ENCODE results near the gene SEC14L2.

SEC14L2 gene

DNA sequence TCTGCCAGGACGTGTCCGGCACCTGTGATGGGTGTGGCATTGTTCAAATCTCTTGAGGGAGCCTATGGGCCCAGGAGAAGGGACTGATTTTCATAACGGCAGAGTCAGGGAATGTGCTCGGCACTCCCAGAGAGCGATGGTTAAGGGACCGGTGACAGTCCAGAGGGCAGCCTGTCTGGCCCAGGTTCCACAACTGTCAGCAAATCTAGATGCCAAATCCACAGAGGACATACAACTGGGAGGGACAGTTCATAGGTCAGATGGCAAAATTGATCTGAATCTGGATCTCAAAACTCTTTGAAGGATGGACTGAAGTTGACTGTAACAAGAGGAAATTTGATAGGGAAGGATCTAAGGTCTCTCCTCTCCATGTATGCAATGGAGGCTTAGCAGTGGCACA, 7.5 kb downstream of the SEC14L2 start:
- no peak for DNase-seq (ENCODE audit: extremely low spot score)
- TF ChIP-seq BHLHE40 (IDR thresholded peaks at IDR 0.05; ENCODE audit: borderline replicate concordance) (no peak), L3MBTL2 (conservative IDR thresholded peaks at IDR 0.05) (no peak), ELF4 (IDR thresholded peaks at IDR 0.05) (no peak), FOXA1 (IDR thresholded peaks at IDR 0.05) (no peak), TARDBP (IDR thresholded peaks at IDR 0.05) (no peak), CTBP1 (IDR thresholded peaks at IDR 0.05; ENCODE audit: borderline replicate concordance) (no peak), SP1 (IDR thresholded peaks at IDR 0.05) (no peak), NFRKB (IDR thresholded peaks at IDR 0.05) (no peak), ARNT (IDR thresholded peaks at IDR 0.05) (no peak), SUZ12 (IDR thresholded peaks at IDR 0.05) (no peak), FOXM1 (IDR thresholded peaks at IDR 0.05; ENCODE audit: borderline replicate concordance) (no peak)
- TF ChIP-seq, protein P1, sequence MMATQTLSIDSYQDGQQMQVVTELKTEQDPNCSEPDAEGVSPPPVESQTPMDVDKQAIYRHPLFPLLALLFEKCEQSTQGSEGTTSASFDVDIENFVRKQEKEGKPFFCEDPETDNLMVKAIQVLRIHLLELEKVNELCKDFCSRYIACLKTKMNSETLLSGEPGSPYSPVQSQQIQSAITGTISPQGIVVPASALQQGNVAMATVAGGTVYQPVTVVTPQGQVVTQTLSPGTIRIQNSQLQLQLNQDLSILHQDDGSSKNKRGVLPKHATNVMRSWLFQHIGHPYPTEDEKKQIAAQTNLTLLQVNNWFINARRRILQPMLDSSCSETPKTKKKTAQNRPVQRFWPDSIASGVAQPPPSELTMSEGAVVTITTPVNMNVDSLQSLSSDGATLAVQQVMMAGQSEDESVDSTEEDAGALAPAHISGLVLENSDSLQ (IDR thresholded peaks at IDR 0.05), result no peak
- ChIA-PET POLR2A (interaction anchor here (0.6 to 0.7 kb wide), 2 partner anchors 9 to 19 kb away, joined by 3 read pairs; no protein-coding TSS in a partner anchor), CTCF (interaction anchor here (1.2 kb wide), 1 partner anchor 17 kb away, joined by 3 read pairs; no protein-coding TSS in a partner anchor)

DNA sequence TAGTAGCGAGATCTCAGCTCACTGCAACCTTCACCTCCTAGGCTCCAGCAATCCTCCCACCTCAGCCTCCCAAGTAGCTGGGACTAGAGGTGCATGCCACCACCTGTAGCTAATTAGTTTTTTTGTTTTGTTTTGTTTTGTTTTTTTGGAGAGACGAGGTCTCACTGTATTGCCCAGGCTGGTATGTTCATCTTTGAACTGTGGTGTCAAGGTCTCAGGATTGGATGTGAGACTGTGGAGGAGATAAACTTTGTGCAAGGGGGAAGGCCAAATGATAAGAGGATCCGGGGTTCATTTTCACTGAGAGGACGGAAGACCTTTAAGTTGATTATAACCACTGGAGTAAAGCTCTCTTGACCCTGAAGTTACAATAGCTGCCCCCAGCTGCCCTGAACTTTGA, 8.9 kb downstream of the SEC14L2 start:
- DNase-seq (ENCODE audit: extremely low spot score), result no peak
- TF ChIP-seq SP1 (IDR thresholded peaks at IDR 0.05) (no peak), HDGF (IDR thresholded peaks at IDR 0.05; ENCODE audit: borderline replicate concordance) (no peak), FOXA1 (IDR thresholded peaks at IDR 0.05) (no peak), ELF4 (IDR thresholded peaks at IDR 0.05) (no peak), FOXK2 (IDR thresholded peaks at IDR 0.05) (no peak), TARDBP (IDR thresholded peaks at IDR 0.05) (no peak), ZNF384 (IDR thresholded peaks at IDR 0.05) (no peak), ARNT (IDR thresholded peaks at IDR 0.05) (no peak), FOXM1 (IDR thresholded peaks at IDR 0.05; ENCODE audit: borderline replicate concordance) (no peak), SUZ12 (IDR thresholded peaks at IDR 0.05) (no peak), NFRKB (IDR thresholded peaks at IDR 0.05) (no peak), L3MBTL2 (conservative IDR thresholded peaks at IDR 0.05) (no peak), BHLHE40 (IDR thresholded peaks at IDR 0.05; ENCODE audit: borderline replicate concordance) (no peak), LEF1 (IDR thresholded peaks at IDR 0.05; ENCODE audit: borderline replicate concordance) (no peak), CTBP1 (IDR thresholded peaks at IDR 0.05; ENCODE audit: borderline replicate concordance) (no peak)
- TF ChIP-seq, protein P1 (IDR thresholded peaks at IDR 0.05), result no peak
- ChIA-PET POLR2A (interaction anchor here (0.8 to 2.1 kb wide), 4 partner anchors 8 to 49 kb away, joined by 3 to 6 read pairs (median 3); partner anchors contain the start of genes CCDC157, SEC14L2 and SF3A1), CTCF (interaction anchor here (1.0 kb wide), 1 partner anchor 18 kb away, joined by 3 read pairs; no protein-coding TSS in a partner anchor)

- TF ChIP-seq ELF4 (IDR thresholded peaks at IDR 0.05), result no peak
- no peak for TF ChIP-seq FOXA1 (IDR thresholded peaks at IDR 0.05)
- no peak for TF ChIP-seq NFRKB (IDR thresholded peaks at IDR 0.05)
- CTCF ChIA-PET, result no interaction called here
- no peak for DNase-seq (ENCODE audit: extremely low spot score)
- POLR2A ChIA-PET, result interaction anchor here (0.8 to 2.1 kb wide), 3 partner anchors 9 to 16 kb away, joined by 3 to 6 read pairs (median 3); partner anchors contain the start of gene SEC14L2
Measured at GRCh38 chr22:30406400-30406799, 9.6 kb downstream of the SEC14L2 start.

DNA sequence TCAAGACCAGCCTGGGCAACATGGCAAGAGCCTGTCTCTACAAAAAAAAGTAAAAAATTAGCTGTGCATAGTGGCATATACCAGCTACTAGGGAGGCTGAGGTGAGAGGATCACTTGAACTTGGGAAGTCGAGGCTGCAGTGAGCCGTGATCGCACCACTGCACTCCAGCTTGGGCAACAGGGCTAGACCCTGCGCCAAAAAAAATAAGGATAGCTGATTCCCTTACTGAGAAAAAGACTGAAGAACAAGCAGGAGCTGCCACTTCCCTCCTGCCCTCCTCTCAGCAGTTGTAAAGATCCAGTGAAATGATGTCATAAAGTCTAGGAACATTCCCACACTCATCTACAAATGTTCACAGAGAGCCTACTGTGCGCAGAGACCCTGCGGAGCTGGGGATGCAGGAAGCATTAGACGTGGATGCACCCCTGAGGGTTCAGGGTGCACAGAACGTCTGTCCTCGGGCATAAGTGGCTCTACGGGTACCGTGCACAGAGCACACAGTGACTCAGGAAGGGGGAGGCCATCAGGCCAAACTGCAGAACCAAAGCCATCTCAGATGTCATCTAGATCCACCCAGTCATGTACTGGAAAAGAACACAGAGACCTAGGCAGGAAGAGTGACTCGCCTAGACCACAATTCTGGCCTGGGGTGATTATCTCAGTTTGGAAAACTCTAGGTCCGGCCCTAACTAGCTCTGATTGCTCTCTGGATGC, 11.7 kb downstream of the SEC14L2 start:
- TF ChIP-seq ZNF384 (IDR thresholded peaks at IDR 0.05) (no peak), HDGF (IDR thresholded peaks at IDR 0.05; ENCODE audit: borderline replicate concordance) (no peak), BHLHE40 (IDR thresholded peaks at IDR 0.05; ENCODE audit: borderline replicate concordance) (no peak), FOXK2 (IDR thresholded peaks at IDR 0.05) (no peak), TARDBP (IDR thresholded peaks at IDR 0.05) (no peak), FOXA1 (IDR thresholded peaks at IDR 0.05) (no peak), ELF4 (IDR thresholded peaks at IDR 0.05) (no peak), NFRKB (IDR thresholded peaks at IDR 0.05) (no peak), FOXM1 (IDR thresholded peaks at IDR 0.05; ENCODE audit: borderline replicate concordance) (no peak), SUZ12 (IDR thresholded peaks at IDR 0.05) (no peak), LEF1 (IDR thresholded peaks at IDR 0.05; ENCODE audit: borderline replicate concordance) (no peak), SP1 (IDR thresholded peaks at IDR 0.05) (no peak), ARNT (IDR thresholded peaks at IDR 0.05) (no peak), CTBP1 (IDR thresholded peaks at IDR 0.05; ENCODE audit: borderline replicate concordance) (no peak), L3MBTL2 (conservative IDR thresholded peaks at IDR 0.05) (no peak)
- TF ChIP-seq, protein P1 (IDR thresholded peaks at IDR 0.05), result no peak
- ChIA-PET POLR2A (interaction anchor here (0.6 kb wide), 1 partner anchor 11 kb away, joined by 3 read pairs; no protein-coding TSS in a partner anchor), CTCF (interaction anchor here (0.6 kb wide), 1 partner anchor 16 kb away, joined by 3 read pairs; no protein-coding TSS in a partner anchor)
- no peak for DNase-seq (ENCODE audit: extremely low spot score)

- DNase-seq (ENCODE audit: extremely low spot score), result no peak
- POLR2A ChIA-PET, result interaction anchor here (1.1 to 6.5 kb wide), 3 partner anchors 10 to 15 kb away, joined by 3 to 40 read pairs (median 9); no protein-coding TSS in a partner anchor
- TF ChIP-seq ELF4 (IDR thresholded peaks at IDR 0.05), result no peak
- no peak for TF ChIP-seq SP1 (IDR thresholded peaks at IDR 0.05)
- TF ChIP-seq NFRKB (IDR thresholded peaks at IDR 0.05), result no peak
- TF ChIP-seq FOXA1 (IDR thresholded peaks at IDR 0.05), result no peak
- TF ChIP-seq LEF1 (IDR thresholded peaks at IDR 0.05; ENCODE audit: borderline replicate concordance), result no peak
- TF ChIP-seq ARNT (IDR thresholded peaks at IDR 0.05), result no peak
- TF ChIP-seq ZNF384 (IDR thresholded peaks at IDR 0.05), result no peak
- no peak for TF ChIP-seq TARDBP (IDR thresholded peaks at IDR 0.05)
- no peak for TF ChIP-seq BHLHE40 (IDR thresholded peaks at IDR 0.05; ENCODE audit: borderline replicate concordance)
- no peak for TF ChIP-seq FOXM1 (IDR thresholded peaks at IDR 0.05; ENCODE audit: borderline replicate concordance)
- no peak for TF ChIP-seq L3MBTL2 (conservative IDR thresholded peaks at IDR 0.05)
- CTCF ChIA-PET, result no interaction called here
Measured at GRCh38 chr22:30411780-30412179, 15.0 kb downstream of the SEC14L2 start.

Measured in HEK293T (cell line).